Measurements from ENCODE around the gene TBX1. TPM values are rescaled to one million over a fixed set of nuclear protein-coding genes. Genes with fewer than 3 reads are reported as not detected.
A peak's percentile ranks its signal among the peaks of the same experiment; 100 is the strongest.

The TBX1 gene
- total and polyA plus RNA-seq, 2 of the 13 experiments (the other 11 are each of a cell fraction or from before 2014, with no cell fraction given): not detected

DNA sequence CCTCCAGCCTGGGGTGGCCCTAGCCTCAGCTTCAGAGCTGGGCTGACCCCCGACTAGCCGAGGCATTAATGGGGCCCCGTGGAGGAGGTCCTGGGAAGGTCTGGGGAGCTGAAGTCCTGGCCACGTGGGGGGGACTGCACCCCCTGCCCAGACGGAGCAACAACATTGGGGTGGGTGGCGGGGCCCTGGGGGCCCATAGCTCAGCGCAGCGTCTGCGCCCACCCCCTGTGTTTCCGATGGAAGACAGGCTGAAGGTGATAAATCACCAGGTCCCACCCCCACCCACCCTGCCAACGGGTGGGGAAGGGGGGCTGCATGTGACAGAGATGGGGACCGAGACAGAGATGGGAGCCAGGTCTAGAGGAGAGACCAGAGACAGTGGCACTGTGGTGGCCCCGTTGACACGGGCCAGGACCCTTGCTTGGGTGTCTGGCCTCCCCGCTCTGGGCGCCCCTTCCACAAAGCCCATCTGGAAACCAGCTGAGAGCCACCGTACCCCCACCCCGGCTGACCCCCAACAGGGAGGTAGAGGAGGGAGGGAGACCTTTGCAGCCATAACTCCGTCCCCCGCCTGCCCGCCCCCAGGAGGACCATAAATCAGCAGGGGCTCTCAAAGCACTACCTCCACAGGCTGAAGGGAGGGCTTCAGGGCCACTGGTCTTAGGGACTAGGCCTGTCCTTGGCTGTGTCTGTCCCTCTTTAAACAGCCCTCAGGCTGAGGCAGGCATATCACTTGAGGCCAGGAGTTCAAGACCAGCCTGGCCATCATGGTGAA lies 29.0 kb upstream of the TBX1 start:
- ChIA-PET POLR2A (interaction anchor here (0.7 to 1.1 kb wide), 2 partner anchors 124 to 210 kb away, joined by 3 read pairs; partner anchors contain the start of genes COMT and TXNRD2), CTCF (ENCODE audit: low intra/inter-chr PET ratio, low total read pairs) (interaction anchor here (1.6 to 2.7 kb wide), 3 partner anchors 25 to 178 kb away, joined by 4 to 39 read pairs (median 12); no protein-coding TSS in a partner anchor)
- no peak for FAIRE-seq
- Histone ChIP-seq H3K27ac (ENCODE audit: extremely low read length, insufficient read depth, low read length) (no peak overlapping the region), H3K27me3 (ENCODE audit: control insufficient read depth in 1 of 2, insufficient read depth in 2 of 2, low read length in 2 of 2) (peaks cover 8 to 75% of the 10 kb centered on the region in 2 experiments; a peak in 4 of 5 replicates), H3K9me3 (ENCODE audit: low read length) (no peaks in the 10 kb centered on the region), H4K20me1 (ENCODE audit: insufficient read depth, low read length) (no peaks in the 10 kb centered on the region), H2AFZ (ENCODE audit: low read length) (no peak overlapping the region), H3K79me2 (ENCODE audit: insufficient read depth, low read length) (no peaks in the 10 kb centered on the region), H3K4me1 (ENCODE audit: insufficient read depth, low read length) (peaks cover 29% of the 10 kb centered on the region), H3K4me2 (ENCODE audit: low read depth, low read length) (peak overlapping the region; percentile 91; the same call in 1 of the 2 replicates), H3K9ac (ENCODE audit: insufficient read depth, low read depth, low read length) (no peak overlapping the region), H3K36me3 (replicated peaks in 1 of 2; ENCODE audit: control insufficient read depth in 1 of 2, insufficient read depth in 2 of 2, low read length in 2 of 2) (no peaks in the 10 kb centered on the region), H3K4me3 (replicated peaks in 1 of 3; ENCODE audit: insufficient read depth in 1 of 3, low read depth in 2 of 3, low read length in 3 of 3) (peak overlapping the region in 1 of 3 experiments; percentile 61; a peak in 1 of 6 replicates)
- DNase-seq (ENCODE audit: low spot score): no peak
- peak; percentile 2; the same call in 2 of the 3 replicates for ATAC-seq
- in situ Hi-C loops (cut with HindIII; ENCODE audit: extremely low pct_ligation_motif_present, low pct_unique_long_range_greater_than_20kb) (loop anchor here (5.0 kb wide), 1 partner anchor 171 kb away; no protein-coding TSS in a partner anchor), intact Hi-C loops (cut with micrococcal nuclease; ENCODE audit: unreplicated experiment) (loop anchor here (2.0 to 5.0 kb wide), 2 partner anchors 51 to 69 kb away; no protein-coding TSS in a partner anchor)
- TF ChIP-seq ZNF33A (CRISPR knock-in tag; IDR thresholded peaks at IDR 0.05; ENCODE audit: borderline replicate concordance): no peak
- TF ChIP-seq ZNF407 (CRISPR knock-in tag; IDR thresholded peaks at IDR 0.05; ENCODE audit: not compliant biosample characterization): peak; percentile 3
- no peak for TF ChIP-seq ESRRA (CRISPR knock-in tag; IDR thresholded peaks at IDR 0.05; ENCODE audit: low read depth)
- no peak for TF ChIP-seq RELA (CRISPR knock-in tag; IDR thresholded peaks at IDR 0.05)
- no peak for TF ChIP-seq SIN3A (IDR thresholded peaks at IDR 0.05; ENCODE audit: borderline replicate concordance, low read depth, low read length)
- no peak for TF ChIP-seq SP1 (IDR thresholded peaks at IDR 0.05)
- TF ChIP-seq SP1 (CRISPR knock-in tag; IDR thresholded peaks at IDR 0.05): no peak
- no peak for TF ChIP-seq SMYD3 (CRISPR knock-in tag; IDR thresholded peaks at IDR 0.05)
- TF ChIP-seq MNT (IDR thresholded peaks at IDR 0.05): no peak
- WGBS (ENCODE audit: low lambda C conversion rate): no CpG with 5 or more reads among the region's 21 CpGs
- no TSS peak for BruUV-seq (replicated peaks)
